ENCODE data around the gene TNFRSF17. TPM values are rescaled to one million over a fixed set of nuclear protein-coding genes. Genes with fewer than 3 reads are reported as not detected.

Gene TNFRSF17
- total RNA-seq, 2 donors from 2014 or later: not detected

DNA sequence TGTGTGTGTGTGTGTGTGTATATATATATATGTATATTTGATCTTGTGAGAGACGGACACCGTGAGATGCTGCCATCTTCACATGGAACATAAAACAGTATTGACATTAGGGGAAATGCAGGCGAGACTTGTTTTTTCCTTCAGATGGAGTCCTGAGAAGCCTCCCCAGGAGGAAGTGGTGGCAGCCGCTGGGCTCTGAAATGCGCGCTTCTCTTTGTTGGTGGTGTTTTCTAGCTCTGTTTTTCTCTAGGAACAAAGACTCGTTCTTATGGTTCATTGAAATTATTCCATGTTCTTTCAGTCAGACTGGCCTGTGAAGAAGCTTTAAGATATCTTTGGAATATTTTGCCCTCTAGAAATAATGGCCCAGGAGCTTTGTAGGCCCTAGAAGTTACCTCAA is 44.5 kb downstream of the TNFRSF17 start:
- Mint-ChIP-seq H3K4me3 (no peak overlapping the region), H3K4me1 (no peaks in the 10 kb centered on the region), H3K27me3 (no peaks in the 10 kb centered on the region), H3K36me3 (ENCODE audit: low read depth) (no peaks in the 10 kb centered on the region), H3K9me3 (no peaks in the 10 kb centered on the region), H3K27ac (no peak overlapping the region)
- ATAC-seq (replicated peaks): no peak

DNA sequence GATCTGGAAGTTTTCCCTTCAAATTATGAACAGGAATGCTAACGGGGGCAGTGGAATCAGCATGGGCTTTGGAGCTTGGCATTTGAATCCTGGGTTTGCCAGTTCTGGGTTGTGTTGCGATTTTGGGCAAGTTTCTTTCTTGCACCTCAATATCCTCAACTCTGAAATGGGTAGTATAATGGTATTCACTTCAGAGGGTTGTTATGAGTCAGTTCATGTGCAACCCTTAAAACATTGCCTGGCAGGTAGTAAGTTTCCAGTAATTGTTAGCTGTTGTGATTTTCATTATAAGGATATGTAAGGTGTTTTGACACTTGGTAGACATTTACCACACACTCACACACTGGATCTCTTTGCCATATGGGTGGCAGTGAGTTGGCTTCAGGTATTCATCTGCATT is 44.9 kb downstream of the TNFRSF17 start:
- H3K36me3 Mint-ChIP-seq (ENCODE audit: low read depth): no peaks in the 10 kb centered on the region
- no peak overlapping the region for H3K27ac Mint-ChIP-seq
- no peaks in the 10 kb centered on the region for H3K4me1 Mint-ChIP-seq
- no peaks in the 10 kb centered on the region for H3K27me3 Mint-ChIP-seq
- ATAC-seq (replicated peaks): no peak
- no peaks in the 10 kb centered on the region for H3K9me3 Mint-ChIP-seq
- H3K4me3 Mint-ChIP-seq: no peak overlapping the region

DNA sequence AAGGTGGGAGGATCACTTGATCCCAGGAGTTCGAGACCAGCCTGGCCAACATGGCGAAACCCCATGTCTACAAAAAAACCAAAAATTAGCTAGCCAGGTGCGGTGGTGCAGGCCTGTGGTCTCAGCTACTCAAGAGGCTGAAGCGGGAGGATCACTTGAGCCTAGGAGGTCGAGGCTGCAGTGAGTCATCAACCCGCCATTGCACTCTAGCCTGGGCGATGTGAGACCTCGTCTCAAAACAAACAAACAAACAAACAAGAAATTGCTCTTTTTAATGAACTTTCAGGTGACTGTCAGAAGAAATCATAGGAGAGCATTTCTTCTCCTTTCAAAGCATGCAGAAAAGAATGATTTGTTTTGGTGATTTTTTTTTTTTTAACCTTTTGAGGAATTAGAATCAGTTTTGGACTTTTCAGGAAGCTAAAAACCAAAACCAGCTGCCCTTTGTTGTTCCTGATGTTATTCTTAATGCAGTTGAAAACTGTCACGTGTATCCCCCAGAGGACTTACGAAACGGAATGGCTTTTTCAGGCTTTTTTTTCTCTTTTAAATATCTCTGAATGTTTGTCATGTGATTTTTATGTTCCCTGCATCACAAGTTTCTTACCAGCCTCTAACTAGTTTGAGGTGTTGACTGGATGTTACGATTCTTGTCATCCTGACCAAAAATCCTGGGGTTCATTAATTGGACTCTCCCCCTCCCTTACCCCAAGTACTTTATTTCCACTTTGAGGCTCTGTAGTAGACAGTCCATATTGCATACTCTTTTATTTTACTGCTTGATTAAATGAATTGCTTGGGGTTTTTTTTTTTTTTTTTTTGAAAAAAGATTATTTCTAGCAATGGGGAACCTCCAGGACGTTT is 45.6 kb downstream of the TNFRSF17 start:
- no peak for ATAC-seq (replicated peaks)
- no peak overlapping the region for H3K27ac Mint-ChIP-seq
- no peaks in the 10 kb centered on the region for H3K4me1 Mint-ChIP-seq
- no peak overlapping the region for H3K4me3 Mint-ChIP-seq
- H3K27me3 Mint-ChIP-seq: no peaks in the 10 kb centered on the region
- H3K36me3 Mint-ChIP-seq (ENCODE audit: low read depth): no peaks in the 10 kb centered on the region
- no peaks in the 10 kb centered on the region for H3K9me3 Mint-ChIP-seq

DNA sequence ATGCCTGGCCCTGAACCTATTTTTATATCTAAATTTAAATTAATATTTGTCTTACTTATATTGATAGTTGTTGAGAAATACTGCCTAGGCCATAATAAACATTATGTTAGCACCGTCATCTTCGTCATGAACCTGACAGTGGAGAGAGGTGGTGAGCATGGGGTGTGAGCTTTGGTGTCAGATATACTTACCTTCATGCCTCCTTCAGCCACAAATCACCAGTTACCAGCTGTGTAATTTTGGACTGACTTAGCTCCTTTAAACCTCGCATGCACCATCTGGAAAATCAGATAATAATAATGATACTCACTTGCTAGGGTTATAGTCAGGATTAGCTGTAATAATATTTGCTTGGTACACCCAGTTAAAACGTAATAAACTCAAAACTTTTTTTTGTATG is 46.6 kb downstream of the TNFRSF17 start:
- no peak for ATAC-seq (replicated peaks)
- Mint-ChIP-seq H3K4me1 (no peaks in the 10 kb centered on the region), H3K27ac (no peak overlapping the region), H3K27me3 (no peaks in the 10 kb centered on the region), H3K36me3 (ENCODE audit: low read depth) (no peaks in the 10 kb centered on the region), H3K9me3 (no peaks in the 10 kb centered on the region), H3K4me3 (no peak overlapping the region)

DNA sequence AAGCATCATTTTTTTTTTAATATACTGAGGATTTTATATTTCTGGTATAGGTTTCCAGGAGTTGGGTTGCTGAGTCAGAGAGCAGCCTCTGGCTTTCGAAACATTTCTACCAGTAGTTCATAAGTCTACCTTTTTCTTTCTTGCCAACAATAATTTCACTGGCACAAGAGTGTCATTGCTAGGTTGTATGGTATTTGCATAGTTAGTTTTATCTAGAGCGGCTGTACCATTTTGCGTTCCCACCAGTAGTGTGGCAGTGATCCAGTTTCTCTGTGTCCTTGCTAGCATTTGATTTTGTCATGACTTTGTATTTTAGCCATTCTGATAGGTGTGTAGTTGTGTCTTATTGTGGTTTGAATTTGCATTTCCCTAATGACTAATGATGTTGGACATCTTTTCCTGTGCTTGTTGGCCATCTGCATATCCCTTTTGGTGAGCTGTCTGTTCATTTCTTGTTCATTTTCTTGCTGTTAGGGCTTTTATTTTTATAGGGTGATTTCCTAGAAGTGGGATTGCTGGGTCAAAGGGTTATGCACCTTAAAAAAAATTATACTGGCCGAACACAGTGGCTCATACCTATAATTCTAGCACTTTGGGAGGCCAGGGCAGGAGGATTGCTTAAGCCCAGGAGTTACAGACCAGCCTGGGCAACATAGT is 51.4 kb downstream of the TNFRSF17 start:
- Mint-ChIP-seq H3K27ac (no peak overlapping the region), H3K27me3 (no peaks in the 10 kb centered on the region), H3K4me3 (no peak overlapping the region), H3K9me3 (no peaks in the 10 kb centered on the region), H3K36me3 (ENCODE audit: low read depth) (no peaks in the 10 kb centered on the region), H3K4me1 (no peaks in the 10 kb centered on the region)
- no peak for ATAC-seq (replicated peaks)

DNA sequence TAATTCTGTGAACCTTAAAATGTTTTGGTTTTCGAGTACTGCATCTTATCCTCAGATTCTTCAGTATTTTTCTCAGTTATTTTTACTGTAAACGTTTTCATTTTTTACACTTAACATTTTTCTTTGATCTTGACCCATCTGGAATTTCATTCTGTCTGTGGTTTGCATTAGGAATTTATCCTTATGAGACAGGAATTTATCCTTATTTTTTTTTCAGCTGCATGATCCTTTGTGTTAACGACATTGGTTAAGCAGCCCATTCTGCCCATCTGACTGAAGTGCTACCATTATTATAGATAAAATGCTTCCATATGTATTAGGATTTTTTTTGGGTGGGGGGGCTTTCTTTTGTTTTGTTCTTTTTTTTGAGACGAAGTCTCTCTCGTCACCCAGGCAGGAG is 52.5 kb downstream of the TNFRSF17 start:
- no peak overlapping the region for H3K4me3 Mint-ChIP-seq
- no peak for ATAC-seq (replicated peaks)
- no peaks in the 10 kb centered on the region for H3K9me3 Mint-ChIP-seq
- H3K36me3 Mint-ChIP-seq (ENCODE audit: low read depth): no peaks in the 10 kb centered on the region
- H3K27me3 Mint-ChIP-seq: no peaks in the 10 kb centered on the region
- no peak overlapping the region for H3K27ac Mint-ChIP-seq
- no peaks in the 10 kb centered on the region for H3K4me1 Mint-ChIP-seq

Other genes starting within 250 kb of the TNFRSF17 start
- gene TXNDC11, start 222.4 kb upstream of the TNFRSF17 start, total RNA-seq: 10 to 100 TPM; 33.8 to 38.6 TPM
- 100 to 1,000 TPM in 1 of 2 donors, 10 to 100 TPM in 1; 67.6 to 144 TPM for gene ZC3H7A, start 168.0 kb upstream of the TNFRSF17 start, total RNA-seq
- 100 to 1,000 TPM; 275 to 288 TPM for gene RSL1D1, start 113.7 kb upstream of the TNFRSF17 start, total RNA-seq
- 100 to 1,000 TPM; 115 to 209 TPM for gene GSPT1, start 49.3 kb upstream of the TNFRSF17 start, total RNA-seq
- gene NPIPB2, start 23.2 kb upstream of the TNFRSF17 start, total RNA-seq: 10 to 100 TPM; 14.3 to 21.8 TPM
- gene SNX29, start 11.5 kb downstream of the TNFRSF17 start, total RNA-seq: 10 to 100 TPM in 1 of 2 donors, 1 to 10 TPM in 1; 9.8 to 11.8 TPM

All from activated T-helper 17 cell treated with anti-CD3 and anti-CD28 coated beads, Interleukin-2, amount 50 U/mL, for 72 hours (primary cell).